Measurements from ENCODE around the gene KIF23. TPM values are rescaled to one million over a fixed set of nuclear protein-coding genes. Genes with fewer than 3 reads are reported as not detected.

Gene KIF23
- polyA plus RNA-seq, 2 of the 4 experiments (the other 2 are of a cell fraction): 81.8 to 117 TPM

GRCh38 chr15:69436951-69437350 is 22.8 kb downstream of the KIF23 start:
- POLR2A ChIA-PET: interaction anchor here (1.3 kb wide), 1 partner anchor 15 kb away, joined by 3 read pairs; the partner anchor contains the start of gene RPLP1
- Histone ChIP-seq H3K4me3 (no peak overlapping the region), H3K27ac (no peak overlapping the region), H3K9me3 (no peaks in the 10 kb centered on the region), H3K4me2 (no peak overlapping the region), H3K4me1 (no peaks in the 10 kb centered on the region)
- DNase-seq (ENCODE audit: low read depth in 1 of 2, low spot score in 1 of 2): no peak
- 95% methylated on average over 4 of the region's 4 CpGs for WGBS (ENCODE audit: missing lambda C conversion rate)
- ATAC-seq: no peak
- CTCF ChIA-PET: interaction anchor here (1.0 kb wide), 1 partner anchor 378 kb away, joined by 3 read pairs; no protein-coding TSS in a partner anchor
- FAIRE-seq: no peak
- 0 out of 2 replicates have a peak, but pooled peaks have one; percentile 22 for TF ChIP-seq RARB (CRISPR knock-in tag; IDR thresholded peaks at IDR 0.05)
- TF ChIP-seq HOXB13 (CRISPR knock-in tag; IDR thresholded peaks at IDR 0.05; ENCODE audit: low read depth): no peak
- TF ChIP-seq MAFK (IDR thresholded peaks at IDR 0.05; ENCODE audit: partially characterized antibody): peak; percentile 36

GRCh38 chr15:69439623-69440022 is 25.5 kb downstream of the KIF23 start:
- no peaks in the 10 kb centered on the region for H3K9me3 ChIP-seq
- CTCF ChIA-PET: interaction anchor here (0.6 to 1.0 kb wide), 5 partner anchors 23 to 391 kb away, joined by 3 to 7 read pairs (median 5); no protein-coding TSS in a partner anchor
- no peak overlapping the region for H3K4me3 ChIP-seq
- TF ChIP-seq SMC3 (IDR thresholded peaks at IDR 0.05) (no peak), MAFK (IDR thresholded peaks at IDR 0.05; ENCODE audit: partially characterized antibody) (peak; percentile 95), MAZ (IDR thresholded peaks at IDR 0.05; ENCODE audit: borderline replicate concordance, low read depth, low read length) (no peak), CHD4 (IDR thresholded peaks at IDR 0.05; ENCODE audit: borderline replicate concordance) (no peak), BHLHE40 (IDR thresholded peaks at IDR 0.05; ENCODE audit: low read depth, low read length) (no peak), KDM5A (IDR thresholded peaks at IDR 0.05) (no peak), EP300 (IDR thresholded peaks at IDR 0.05) (no peak), E2F6 (IDR thresholded peaks at IDR 0.05; ENCODE audit: borderline replicate concordance, low read depth) (no peak)
- no peaks in the 10 kb centered on the region for H3K4me1 ChIP-seq
- H3K27ac ChIP-seq: no peak overlapping the region
- FAIRE-seq (peak; percentile 61), ATAC-seq (no peak), DNase-seq (ENCODE audit: low read depth in 1 of 2, low spot score in 1 of 2) (no peak)
- H3K4me2 ChIP-seq: no peak overlapping the region
- POLR2A ChIA-PET: interaction anchor here (1.3 kb wide), 1 partner anchor 13 kb away, joined by 3 read pairs; the partner anchor contains the start of gene RPLP1
- 92% methylated on average over 4 of the region's 4 CpGs for WGBS (ENCODE audit: missing lambda C conversion rate)

GRCh38 chr15:69443032-69443611 is 29.0 kb downstream of the KIF23 start:
- no peaks in the 10 kb centered on the region for H3K4me1 ChIP-seq
- no peak for ATAC-seq
- no peak overlapping the region for H3K4me3 ChIP-seq
- H3K4me2 ChIP-seq: no peak overlapping the region
- no peaks in the 10 kb centered on the region for H3K9me3 ChIP-seq
- no peak for FAIRE-seq
- no peak for TF ChIP-seq KDM1A (IDR thresholded peaks at IDR 0.05; ENCODE audit: low read depth)
- TF ChIP-seq EP300 (IDR thresholded peaks at IDR 0.05): no peak
- TF ChIP-seq BCL3 (IDR thresholded peaks at IDR 0.05): no peak
- TF ChIP-seq, protein P1, sequence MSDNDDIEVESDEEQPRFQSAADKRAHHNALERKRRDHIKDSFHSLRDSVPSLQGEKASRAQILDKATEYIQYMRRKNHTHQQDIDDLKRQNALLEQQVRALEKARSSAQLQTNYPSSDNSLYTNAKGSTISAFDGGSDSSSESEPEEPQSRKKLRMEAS (IDR thresholded peaks at IDR 0.05): no peak
- TF ChIP-seq ZNF302 (CRISPR knock-in tag; IDR thresholded peaks at IDR 0.05): no peak
- no peak for TF ChIP-seq KDM5A (IDR thresholded peaks at IDR 0.05)
- no peak for TF ChIP-seq PHF8 (IDR thresholded peaks at IDR 0.05; ENCODE audit: borderline replicate concordance, low read depth)
- TF ChIP-seq ESRRA (IDR thresholded peaks at IDR 0.05; ENCODE audit: borderline replicate concordance, low read length): no peak
- no peak for TF ChIP-seq BHLHE40 (IDR thresholded peaks at IDR 0.05; ENCODE audit: low read depth, low read length)
- no peak for TF ChIP-seq E2F6 (IDR thresholded peaks at IDR 0.05; ENCODE audit: borderline replicate concordance, low read depth)
- TF ChIP-seq, protein P2, sequence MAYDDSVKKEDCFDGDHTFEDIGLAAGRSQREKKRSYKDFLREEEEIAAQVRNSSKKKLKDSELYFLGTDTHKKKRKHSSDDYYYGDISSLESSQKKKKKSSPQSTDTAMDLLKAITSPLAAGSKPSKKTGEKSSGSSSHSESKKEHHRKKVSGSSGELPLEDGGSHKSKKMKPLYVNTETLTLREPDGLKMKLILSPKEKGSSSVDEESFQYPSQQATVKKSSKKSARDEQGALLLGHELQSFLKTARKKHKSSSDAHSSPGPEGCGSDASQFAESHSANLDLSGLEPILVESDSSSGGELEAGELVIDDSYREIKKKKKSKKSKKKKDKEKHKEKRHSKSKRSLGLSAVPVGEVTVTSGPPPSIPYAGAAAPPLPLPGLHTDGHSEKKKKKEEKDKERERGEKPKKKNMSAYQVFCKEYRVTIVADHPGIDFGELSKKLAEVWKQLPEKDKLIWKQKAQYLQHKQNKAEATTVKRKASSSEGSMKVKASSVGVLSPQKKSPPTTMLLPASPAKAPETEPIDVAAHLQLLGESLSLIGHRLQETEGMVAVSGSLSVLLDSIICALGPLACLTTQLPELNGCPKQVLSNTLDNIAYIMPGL (CRISPR knock-in tag; IDR thresholded peaks at IDR 0.05; ENCODE audit: borderline replicate concordance): no peak
- ChIA-PET CTCF (interaction anchor here (0.8 kb wide), 1 partner anchor 29 kb away, joined by 5 read pairs; the partner anchor contains the start of gene KIF23), POLR2A (interaction anchor here (0.6 kb wide), 1 partner anchor 281 kb away, joined by 3 read pairs; no protein-coding TSS in a partner anchor)
- no peak overlapping the region for H3K27ac ChIP-seq
- WGBS (ENCODE audit: missing lambda C conversion rate): 95% methylated on average over 5 of the region's 5 CpGs
- no peak for DNase-seq (ENCODE audit: low read depth in 1 of 2, low spot score in 1 of 2)

Measured in A549 (cell line).